ENCODE data around the gene ACKR2. TPM values are rescaled to one million over a fixed set of nuclear protein-coding genes. Genes with fewer than 3 reads are reported as not detected.

Gene ACKR2
- 1 to 10 TPM in 1 of 2 donors, under 1 TPM in 1; 0.78 to 6.2 TPM for total RNA-seq

- no peak within 1 kb of the TSS for H3K4me3 ChIP-seq
- no peaks in the 10 kb centered on the region for H3K9me3 ChIP-seq
- H3K36me3 ChIP-seq, result no peaks in the 10 kb centered on the region
- H3K27me3 ChIP-seq, result no peaks in the 10 kb centered on the region
- H3K4me1 ChIP-seq, result peaks cover 0 to 8% of the 10 kb centered on the region in 2 donors
- no peak for DNase-seq (ENCODE audit: low spot score)
- H3K27ac ChIP-seq, result no peak within 1 kb of the TSS
- no peak for TF ChIP-seq CTCF (IDR thresholded peaks at IDR 0.05)
Measured at GRCh38 chr3:42809202-42809601, at the start of gene ACKR2. Gene ACKR2 (plus strand): TSS chr3:42809445. CDS start chr3:42864503, 55,058 bp downstream.

- peak; percentile 52 for DNase-seq (ENCODE audit: low spot score)
- no peaks in the 10 kb centered on the region for H3K4me1 ChIP-seq
Measured at GRCh38 chr3:42762046-42762724, 47.1 kb upstream of the ACKR2 start.

GRCh38 chr3:42763021-42763420, 46.2 kb upstream of the ACKR2 start:
- Histone ChIP-seq H3K27me3 (no peaks in the 10 kb centered on the region), H3K4me1 (no peaks in the 10 kb centered on the region), H3K9me3 (no peaks in the 10 kb centered on the region), H3K27ac (no peak overlapping the region), H3K4me3 (no peak overlapping the region), H3K36me3 (no peaks in the 10 kb centered on the region)
- DNase-seq (ENCODE audit: low spot score), result peak; percentile 18
- TF ChIP-seq CTCF (IDR thresholded peaks at IDR 0.05), result no peak

More at GRCh38 chr3:42762046-42762724, 47.1 kb upstream of the ACKR2 start:
- no peaks in the 10 kb centered on the region for H3K9me3 ChIP-seq
- TF ChIP-seq CTCF (IDR thresholded peaks at IDR 0.05), result no peak
- no peaks in the 10 kb centered on the region for H3K27me3 ChIP-seq
- H3K27ac ChIP-seq, result no peak overlapping the region
- H3K4me3 ChIP-seq, result no peak overlapping the region
- no peaks in the 10 kb centered on the region for H3K36me3 ChIP-seq

GRCh38 chr3:42764115-42764514, 45.1 kb upstream of the ACKR2 start:
- no peak for TF ChIP-seq CTCF (IDR thresholded peaks at IDR 0.05)
- H3K27ac ChIP-seq, result no peak overlapping the region
- no peaks in the 10 kb centered on the region for H3K9me3 ChIP-seq
- H3K27me3 ChIP-seq, result no peaks in the 10 kb centered on the region
- H3K36me3 ChIP-seq, result no peaks in the 10 kb centered on the region
- DNase-seq (ENCODE audit: low spot score), result no peak
- no peaks in the 10 kb centered on the region for H3K4me1 ChIP-seq
- H3K4me3 ChIP-seq, result no peak overlapping the region

GRCh38 chr3:42764561-42765295, 44.5 kb upstream of the ACKR2 start:
- no peaks in the 10 kb centered on the region for H3K4me1 ChIP-seq
- no peak overlapping the region for H3K4me3 ChIP-seq
- no peaks in the 10 kb centered on the region for H3K27me3 ChIP-seq
- no peaks in the 10 kb centered on the region for H3K9me3 ChIP-seq
- no peak overlapping the region for H3K27ac ChIP-seq
- H3K36me3 ChIP-seq, result no peaks in the 10 kb centered on the region
- peak; percentile 2 for DNase-seq (ENCODE audit: low spot score)
- TF ChIP-seq CTCF (IDR thresholded peaks at IDR 0.05), result no peak
